ENCODE measurements around the gene TRIM43B. TPM values are rescaled to one million over a fixed set of nuclear protein-coding genes. Genes with fewer than 3 reads are reported as not detected.
"Not testable (repeated sequence)": the region's sequence is repeated elsewhere in the genome, so short reads cannot be mapped to it uniquely, and the experiment has no call there.

Gene TRIM43B
- total RNA-seq, 2 experiments from 2014 or later = not detected

DNA sequence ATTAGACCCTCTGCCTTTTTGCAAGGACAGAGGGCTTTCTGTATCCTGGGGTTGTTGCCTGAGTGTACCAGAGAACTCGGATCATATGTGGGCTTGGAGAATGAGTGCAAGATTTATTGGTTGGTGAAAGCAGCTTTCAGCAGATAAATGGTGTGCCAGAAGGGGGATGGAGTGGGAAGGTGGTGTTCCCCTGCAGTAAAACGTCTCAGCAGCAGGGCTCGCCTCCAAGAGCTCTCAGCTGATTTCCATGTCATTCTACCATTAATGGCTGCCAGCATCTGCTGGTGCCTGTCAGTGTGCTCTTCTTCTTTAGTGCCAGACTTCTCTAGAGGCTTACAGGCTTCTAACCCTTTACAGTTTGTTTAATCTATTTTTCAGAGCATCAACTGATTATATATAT lies 16.6 kb downstream of the TRIM43B start:
- CTCF ChIA-PET; DNase-seq; H3K36me3 Mint-ChIP-seq (ENCODE audit: low read depth); H3K27ac Mint-ChIP-seq; H3K9me3 Mint-ChIP-seq; H3K27me3 Mint-ChIP-seq; H3K4me3 Mint-ChIP-seq; H3K4me1 Mint-ChIP-seq; POLR2A ChIA-PET: not testable (repeated sequence)

DNA sequence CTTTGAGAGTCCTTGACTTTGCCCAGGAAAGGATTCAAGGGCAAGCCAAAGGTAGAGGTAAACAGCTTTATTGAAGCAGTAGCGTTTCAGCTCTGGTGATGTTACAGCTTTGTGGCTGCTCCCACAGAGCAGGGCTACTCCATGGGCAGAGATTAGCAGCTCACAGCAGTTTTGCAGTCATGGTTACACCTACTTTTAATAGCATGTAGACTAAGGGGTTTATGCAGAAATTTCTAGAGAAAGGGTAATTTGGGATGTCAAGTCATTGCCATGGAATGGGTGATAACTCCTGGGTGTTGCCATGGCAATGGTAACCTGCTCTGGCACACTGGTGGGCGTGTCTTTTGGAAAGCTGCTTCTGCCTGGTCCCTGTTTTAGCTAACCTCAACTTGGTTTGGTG lies 18.0 kb downstream of the TRIM43B start:
- POLR2A ChIA-PET; H3K4me1 Mint-ChIP-seq; H3K4me3 Mint-ChIP-seq; H3K36me3 Mint-ChIP-seq (ENCODE audit: low read depth); CTCF ChIA-PET; H3K27ac Mint-ChIP-seq; H3K9me3 Mint-ChIP-seq; DNase-seq; H3K27me3 Mint-ChIP-seq: not testable (repeated sequence)

GRCh38 chr2:95463292-95463691 lies 21.3 kb downstream of the TRIM43B start:
- H3K36me3 Mint-ChIP-seq (ENCODE audit: low read depth); H3K27me3 Mint-ChIP-seq; H3K27ac Mint-ChIP-seq; CTCF ChIA-PET; H3K4me3 Mint-ChIP-seq; H3K9me3 Mint-ChIP-seq; POLR2A ChIA-PET; H3K4me1 Mint-ChIP-seq; DNase-seq: not testable (repeated sequence)

DNA sequence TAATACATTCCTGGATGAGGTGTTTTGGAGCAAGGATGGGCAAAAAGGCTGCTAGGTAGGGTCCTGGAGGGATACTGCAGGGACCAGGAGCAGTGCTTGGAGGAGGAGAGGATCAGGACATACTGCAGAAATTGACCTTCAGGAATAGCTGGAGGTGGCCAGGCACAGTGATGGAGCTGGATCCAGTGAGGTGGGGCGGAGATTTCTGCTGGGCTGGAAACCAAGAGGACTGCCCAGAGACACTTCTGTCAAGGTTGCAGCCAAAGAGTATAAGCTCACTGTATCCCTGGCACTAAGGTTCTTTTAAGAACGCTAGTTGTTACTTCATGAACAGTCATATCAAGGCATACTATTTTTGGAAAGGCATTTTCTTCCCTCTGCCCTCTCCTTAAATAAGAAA lies 39.2 kb downstream of the TRIM43B start:
- CTCF ChIA-PET; H3K27me3 Mint-ChIP-seq; POLR2A ChIA-PET; H3K36me3 Mint-ChIP-seq (ENCODE audit: low read depth); H3K4me1 Mint-ChIP-seq; DNase-seq; H3K27ac Mint-ChIP-seq; H3K9me3 Mint-ChIP-seq; H3K4me3 Mint-ChIP-seq: not testable (repeated sequence)

DNA sequence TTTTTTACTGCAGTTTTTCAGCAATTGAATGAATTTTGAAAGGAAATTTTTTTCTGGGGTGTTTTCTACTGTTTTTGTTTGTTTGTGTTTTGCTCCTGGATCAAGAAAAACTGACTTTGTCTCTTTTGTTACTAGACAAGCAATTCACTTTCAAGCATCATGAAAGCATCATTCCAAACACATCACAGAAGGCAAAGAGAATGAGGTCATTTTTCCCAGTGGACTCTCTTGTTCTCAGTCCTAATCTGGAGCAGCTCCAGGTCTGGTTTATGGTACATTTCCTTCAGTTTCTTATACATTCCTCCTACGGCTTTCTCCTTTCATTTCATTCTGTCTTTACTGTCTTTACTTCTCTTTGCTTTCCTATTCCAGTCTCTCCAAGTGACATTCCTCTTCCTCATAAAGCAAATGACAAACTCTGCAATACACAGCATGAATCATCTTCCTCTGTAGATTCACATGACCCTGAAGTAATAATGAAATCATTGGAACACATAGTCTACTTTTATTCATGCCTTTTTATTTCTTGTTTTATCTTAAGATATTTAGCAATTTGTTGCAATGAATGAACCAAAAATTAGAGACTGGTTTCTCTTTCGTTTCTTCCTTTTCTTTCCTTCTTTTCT lies 42.0 kb downstream of the TRIM43B start:
- H3K27me3 Mint-ChIP-seq; H3K4me1 Mint-ChIP-seq; POLR2A ChIA-PET; H3K4me3 Mint-ChIP-seq; H3K36me3 Mint-ChIP-seq (ENCODE audit: low read depth); DNase-seq; CTCF ChIA-PET; H3K9me3 Mint-ChIP-seq; H3K27ac Mint-ChIP-seq: not testable (repeated sequence)

DNA sequence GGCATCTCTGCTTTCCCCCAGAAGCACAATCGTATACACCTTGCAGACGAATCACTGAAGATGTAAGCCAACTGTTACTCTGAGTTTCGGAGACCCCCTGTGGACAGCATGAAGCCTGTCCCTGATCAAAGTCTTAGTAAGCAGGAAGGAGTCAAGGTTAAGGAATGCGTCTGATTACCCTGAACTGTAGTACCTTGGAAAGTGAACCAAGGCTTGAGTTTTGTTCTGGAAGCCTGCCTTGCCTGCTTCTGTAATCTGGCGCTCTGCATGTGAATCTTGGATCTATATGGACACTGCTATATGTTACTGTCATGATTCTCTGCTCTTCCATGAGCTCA lies 48.7 kb downstream of the TRIM43B start:
- H3K9me3 Mint-ChIP-seq; POLR2A ChIA-PET; H3K27ac Mint-ChIP-seq; CTCF ChIA-PET; H3K27me3 Mint-ChIP-seq; H3K4me1 Mint-ChIP-seq; H3K4me3 Mint-ChIP-seq; H3K36me3 Mint-ChIP-seq (ENCODE audit: low read depth); DNase-seq: not testable (repeated sequence)

GRCh38 chr2:95435162-95435871 lies 49.2 kb downstream of the TRIM43B start:
- CTCF ChIA-PET; H3K27ac Mint-ChIP-seq; H3K36me3 Mint-ChIP-seq (ENCODE audit: low read depth); H3K4me1 Mint-ChIP-seq; H3K27me3 Mint-ChIP-seq; H3K4me3 Mint-ChIP-seq; H3K9me3 Mint-ChIP-seq; POLR2A ChIA-PET; DNase-seq: not testable (repeated sequence)

GRCh38 chr2:95434507-95435076 lies 50.0 kb downstream of the TRIM43B start:
- CTCF ChIA-PET, H3K27me3 Mint-ChIP-seq: not testable (repeated sequence)

GRCh38 chr2:95433973-95434372 lies 50.6 kb downstream of the TRIM43B start:
- H3K27ac Mint-ChIP-seq; H3K9me3 Mint-ChIP-seq; CTCF ChIA-PET; H3K36me3 Mint-ChIP-seq (ENCODE audit: low read depth); POLR2A ChIA-PET; DNase-seq; H3K4me1 Mint-ChIP-seq; H3K4me3 Mint-ChIP-seq; H3K27me3 Mint-ChIP-seq: not testable (repeated sequence)

More at GRCh38 chr2:95434507-95435076, 50.0 kb downstream of the TRIM43B start:
- H3K4me3 Mint-ChIP-seq; H3K36me3 Mint-ChIP-seq (ENCODE audit: low read depth); H3K27ac Mint-ChIP-seq; POLR2A ChIA-PET; DNase-seq; H3K4me1 Mint-ChIP-seq; H3K9me3 Mint-ChIP-seq: not testable (repeated sequence)

DNA sequence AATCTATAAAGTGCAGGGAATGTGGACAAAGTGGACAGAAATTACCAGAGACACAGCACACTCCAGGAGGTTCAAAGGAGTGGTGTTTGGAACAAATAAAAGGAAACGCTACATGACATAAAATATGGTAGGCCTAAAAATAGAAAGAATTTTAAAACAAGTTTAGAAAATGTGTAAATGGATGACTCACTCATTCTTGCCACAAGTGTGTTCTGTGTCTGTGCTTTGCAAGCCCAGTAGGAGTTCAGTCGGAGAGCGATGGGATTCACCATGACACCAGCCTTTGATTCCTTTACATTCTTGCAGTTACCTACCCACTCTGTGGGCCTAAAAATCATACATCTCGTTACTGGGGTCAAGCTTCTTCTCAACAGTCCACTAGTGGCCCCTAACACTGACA lies 51.2 kb downstream of the TRIM43B start:
- H3K27me3 Mint-ChIP-seq; H3K36me3 Mint-ChIP-seq (ENCODE audit: low read depth); DNase-seq; POLR2A ChIA-PET; H3K4me1 Mint-ChIP-seq; CTCF ChIA-PET; H3K9me3 Mint-ChIP-seq; H3K27ac Mint-ChIP-seq; H3K4me3 Mint-ChIP-seq: not testable (repeated sequence)

DNA sequence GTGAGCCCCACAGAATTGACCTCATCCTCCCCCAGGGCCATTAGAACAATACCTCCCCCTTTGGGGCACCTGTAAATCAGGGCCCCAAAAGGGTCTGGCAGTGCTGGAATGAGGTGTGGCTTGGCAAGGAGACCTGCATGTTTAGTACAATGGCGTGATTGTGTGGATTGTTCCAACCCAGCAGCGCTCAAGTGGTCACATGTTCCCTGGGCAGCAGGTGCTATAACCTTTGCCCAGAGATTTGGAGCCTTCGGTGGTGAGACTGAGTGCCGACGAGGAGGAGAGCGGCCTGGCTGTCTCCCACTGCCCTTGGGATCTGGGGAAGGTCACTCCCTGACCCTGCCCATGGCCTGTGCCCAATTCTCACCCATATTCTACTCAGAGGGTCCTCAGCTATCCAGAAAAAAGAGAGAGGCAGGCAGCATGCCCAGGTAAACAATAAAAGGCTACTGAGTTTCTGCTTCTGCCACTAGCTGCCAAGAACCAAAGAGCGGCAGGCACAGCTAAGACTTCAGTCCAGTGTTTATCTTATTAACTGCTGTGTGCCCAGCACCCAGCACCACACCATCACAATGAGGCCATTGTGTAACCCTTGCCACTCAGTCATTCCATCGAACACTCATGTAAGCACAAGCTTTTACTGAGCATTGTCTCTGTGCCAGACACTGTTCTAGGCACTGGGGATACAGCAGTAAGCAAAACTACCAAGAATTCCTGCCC lies 54.6 kb downstream of the TRIM43B start:
- H3K4me1 Mint-ChIP-seq; DNase-seq; H3K9me3 Mint-ChIP-seq; H3K27ac Mint-ChIP-seq; H3K4me3 Mint-ChIP-seq; POLR2A ChIA-PET; H3K27me3 Mint-ChIP-seq; H3K36me3 Mint-ChIP-seq (ENCODE audit: low read depth); CTCF ChIA-PET: not testable (repeated sequence)

- CTCF ChIA-PET; H3K4me1 Mint-ChIP-seq; H3K9me3 Mint-ChIP-seq; POLR2A ChIA-PET; H3K36me3 Mint-ChIP-seq (ENCODE audit: low read depth); H3K4me3 Mint-ChIP-seq; H3K27me3 Mint-ChIP-seq; DNase-seq; H3K27ac Mint-ChIP-seq: not testable (repeated sequence)
Measured at GRCh38 chr2:95427196-95427867, 57.2 kb downstream of the TRIM43B start.
